Posterior vena cava (tissue), 2 donors: ENCODE measurements around the gene APOB. TPM values are rescaled to one million over a fixed set of nuclear protein-coding genes. Genes with fewer than 3 reads are reported as not detected.
"Not testable (repeated sequence)": the region's sequence is repeated elsewhere in the genome, so short reads cannot be mapped to it uniquely, and the experiment has no call there.

Experiments
- DNase-seq: peaks from one replicate; pipeline ENCODE4 v3.0.0-alpha.2; 2020; ENCODE audit warnings: low spot score
- intact Hi-C, 2 donors: fragments of 100-400 bp; cut with DNase I; formaldehyde crosslinking; loops; one replicate each; pipeline versions ENCODE4 v1.14.1 to v1.14.2; 2022 to 2023
- total RNA-seq, 2 donors: library from RNA; stranded (reverse); fragmentation: NEBNext Ultra II Directional; extraction: Animal tissue kit (Norgen Biotek cat#: 25700); gene quantifications; one replicate each; pipeline ENCODE4 v1.2.1, GENCODE V29; 2021
- donor health status: DM: yes; HTN: yes; CAD: no.
- donor health status: DM: yes; HTN: yes; CAD: no.

Gene APOB
- total RNA-seq, 2 donors from 2014 or later = 1.6 to 1.9 TPM

- intact Hi-C loops = no loop called here
- no peak for DNase-seq
These were observed 8.9 kb downstream of the APOB start for GRCh38 chr2:21034972-21035279.

GRCh38 chr2:21034156-21034971 lies 9.5 kb downstream of the APOB start:
- DNase-seq = no peak
- intact Hi-C loops = no loop called here

GRCh38 chr2:21033237-21034155 lies 10.4 kb downstream of the APOB start:
- no peak for DNase-seq
- intact Hi-C loops = no loop called here

GRCh38 chr2:21032338-21033236 lies 11.3 kb downstream of the APOB start:
- intact Hi-C loops = no loop called here
- no peak for DNase-seq

GRCh38 chr2:21030983-21031968 lies 12.6 kb downstream of the APOB start:
- DNase-seq = no peak

GRCh38 chr2:21029519-21029918 lies 14.4 kb downstream of the APOB start:
- no peak for DNase-seq
- intact Hi-C loops = loop anchor here in 1 of 2 donors (2.0 kb wide), 1 partner anchor 57 kb away; no protein-coding TSS in a partner anchor

More at GRCh38 chr2:21030983-21031968, 12.6 kb downstream of the APOB start:
- intact Hi-C loops = no loop called here

GRCh38 chr2:21028951-21029350 lies 14.9 kb downstream of the APOB start:
- intact Hi-C loops = loop anchor here in 1 of 2 donors (2.0 kb wide), 1 partner anchor 56 kb away; no protein-coding TSS in a partner anchor
- DNase-seq = not testable (repeated sequence)

GRCh38 chr2:21028021-21028947 lies 15.6 kb downstream of the APOB start:
- intact Hi-C loops = loop anchor here in 1 of 2 donors (2.0 kb wide), 1 partner anchor 55 kb away; no protein-coding TSS in a partner anchor
- DNase-seq = no peak

GRCh38 chr2:21026479-21027282 lies 17.2 kb downstream of the APOB start:
- DNase-seq = no peak
- intact Hi-C loops = no loop called here

- DNase-seq = no peak
- intact Hi-C loops = no loop called here
These were observed 18.0 kb downstream of the APOB start for GRCh38 chr2:21025690-21026478.

- no peak for DNase-seq
- intact Hi-C loops = no loop called here
These were observed 19.0 kb downstream of the APOB start for GRCh38 chr2:21024722-21025389.

GRCh38 chr2:21024198-21024597 lies 19.7 kb downstream of the APOB start:
- DNase-seq = no peak
- intact Hi-C loops = no loop called here

- intact Hi-C loops = no loop called here
These were observed 20.3 kb downstream of the APOB start for GRCh38 chr2:21023419-21024181.

GRCh38 chr2:21022792-21023367 lies 21.0 kb downstream of the APOB start:
- DNase-seq = no peak
- intact Hi-C loops = no loop called here

More at GRCh38 chr2:21023419-21024181, 20.3 kb downstream of the APOB start:
- no peak for DNase-seq
